ENCODE results near the gene SELENOS.

GRCh38 chr15:101308604-101309435 is 31.5 kb upstream of the SELENOS start:
- no peak for TF ChIP-seq CTCF (IDR thresholded peaks at IDR 0.05)
- no peak for TF ChIP-seq POLR2A (IDR thresholded peaks at IDR 0.05)

All from heart left ventricle (tissue), 13 donors.